Fibroblast of pulmonary artery (primary cell): ENCODE measurements around the gene DNAJC27.

Source experiments
- DNase-seq: peaks from one replicate; pipeline ENCODE4 v3.0.0-alpha.2; 2010; ENCODE audit warnings: low read depth
- H3K4me3 ChIP-seq: replicated peaks from 2 replicates; pipeline ENCODE4 v1.5.1; 2011; ENCODE audit warnings: low read depth, mild to moderate bottlenecking, control low read depth, low read length, moderate library complexity
- CTCF ChIP-seq: IDR thresholded peaks from 2 replicates; pipeline ENCODE4 v1.5.1; 2011; ENCODE audit warnings: mild to moderate bottlenecking, control low read depth, low read length, inconsistent platforms; ENCODE audit errors: missing control alignments

The DNAJC27 gene

GRCh38 chr2:24955921-24956320 is 15.8 kb downstream of the DNAJC27 start:
- TF ChIP-seq CTCF, result no peak
- H3K4me3 ChIP-seq, result no peak overlapping the region
- DNase-seq, result no peak

GRCh38 chr2:24955232-24955631 is 16.5 kb downstream of the DNAJC27 start:
- H3K4me3 ChIP-seq, result no peak overlapping the region
- DNase-seq, result no peak
- no peak for TF ChIP-seq CTCF

- TF ChIP-seq CTCF, result no peak
- H3K4me3 ChIP-seq, result no peak overlapping the region
- no peak for DNase-seq
Measured at GRCh38 chr2:24950102-24950501, 21.7 kb downstream of the DNAJC27 start.

GRCh38 chr2:24948506-24948905 is 23.2 kb downstream of the DNAJC27 start:
- DNase-seq, result no peak
- H3K4me3 ChIP-seq, result no peak overlapping the region
- TF ChIP-seq CTCF, result no peak

GRCh38 chr2:24947561-24948157 is 24.1 kb downstream of the DNAJC27 start:
- H3K4me3 ChIP-seq, result no peak overlapping the region
- no peak for DNase-seq
- TF ChIP-seq CTCF, result no peak

GRCh38 chr2:24945907-24946306 is 25.8 kb downstream of the DNAJC27 start:
- no peak for TF ChIP-seq CTCF
- no peak for DNase-seq
- H3K4me3 ChIP-seq, result no peak overlapping the region

GRCh38 chr2:24943427-24944053 is 28.2 kb downstream of the DNAJC27 start:
- no peak for TF ChIP-seq CTCF

More at GRCh38 chr2:24943427-24944053, 28.2 kb downstream of the DNAJC27 start:
- no peak overlapping the region for H3K4me3 ChIP-seq
- no peak for DNase-seq
